Frontal cortex (tissue), 4 donors: ENCODE measurements around the gene TPPP. TPM values are rescaled to one million over a fixed set of nuclear protein-coding genes. Genes with fewer than 3 reads are reported as not detected.
"Not testable (repeated sequence)": the region's sequence is repeated elsewhere in the genome, so short reads cannot be mapped to it uniquely, and the experiment has no call there.

ENCODE experiments used
- DNase-seq, 2 donors: peaks; one replicate each; pipeline ENCODE4 v3.0.0; 2012; ENCODE audit warnings: low spot score in 2 of 2
- FAIRE-seq: peaks from 2 replicates; lab custom pipeline; 2012; peaks lifted over from hg19 to GRCh38; lab: Jason Lieb, UNC
- total RNA-seq: library from RNA; depleted of rRNA; stranded (reverse); fragments of >200 nt; gene quantifications from one replicate; pipeline ENCODE4 v1.2.3, GENCODE V29; 2014
- donor health status: control.
- donor health status: control.
- donor health status: control.

The TPPP gene
- total RNA-seq, 1 donor from 2014 or later, result 13.5 TPM

DNA sequence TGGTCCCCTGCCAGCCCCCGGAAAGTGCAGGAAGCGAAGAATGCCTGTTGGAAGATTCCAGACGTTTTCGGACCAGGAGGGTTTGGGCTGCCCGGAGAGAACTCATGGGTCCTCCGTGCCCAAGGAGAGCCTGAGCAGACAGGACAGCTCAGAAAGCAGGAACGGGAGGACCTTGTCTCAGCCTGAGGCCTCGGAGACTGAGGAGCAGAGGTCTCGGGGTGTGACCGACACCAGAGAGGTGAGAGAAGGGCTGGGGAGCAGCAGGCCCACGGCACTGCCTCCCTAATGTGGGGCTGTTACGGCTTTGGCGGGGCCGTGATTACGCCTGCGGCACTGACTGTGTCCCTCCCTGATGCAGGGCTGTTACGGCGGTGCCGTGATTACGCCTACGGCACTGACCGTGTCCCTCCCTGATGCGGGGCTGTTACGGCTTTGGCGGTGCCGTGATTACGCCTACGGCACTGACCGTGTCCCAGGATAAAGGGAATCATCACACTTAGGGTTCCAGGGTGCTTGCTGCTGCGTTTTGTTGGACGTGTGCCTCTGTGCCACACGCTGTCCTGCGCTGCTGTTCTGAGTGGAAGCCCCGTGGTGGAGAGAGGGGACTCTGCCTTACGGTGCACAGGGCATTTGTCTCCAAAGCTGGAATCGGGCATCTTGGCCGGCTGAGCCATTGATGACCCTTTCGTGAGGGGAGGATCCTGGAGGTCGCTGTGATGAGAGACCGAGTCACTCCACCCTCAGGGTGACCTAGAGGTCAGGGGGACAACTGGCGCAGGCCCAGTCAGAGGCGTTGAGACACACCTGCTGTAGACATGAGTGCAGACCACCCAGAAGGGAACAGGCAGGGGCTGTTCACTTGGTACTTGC is 55.3 kb downstream of the TPPP start:
- DNase-seq (no peak), FAIRE-seq (no peak)

DNA sequence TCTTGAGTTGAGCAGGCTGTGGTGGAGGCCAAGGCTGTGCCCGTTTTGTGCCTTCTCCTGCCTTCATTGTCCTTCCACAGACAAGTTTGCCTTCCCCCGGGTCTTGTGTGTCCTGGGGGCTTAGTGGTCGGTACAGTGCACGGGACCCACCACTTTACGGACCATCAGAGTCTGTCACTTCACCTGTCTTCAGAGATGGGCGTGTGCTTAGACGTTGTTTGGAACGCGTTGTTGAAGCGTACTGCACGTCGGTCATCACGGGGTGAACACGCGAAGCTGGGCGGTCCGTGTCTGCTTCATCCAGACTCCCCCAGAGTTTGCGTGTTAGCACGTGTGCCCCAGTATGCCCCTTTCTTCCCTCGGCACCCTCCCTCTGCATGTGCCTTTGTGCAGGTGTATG is 56.2 kb downstream of the TPPP start:
- DNase-seq (no peak), FAIRE-seq (no peak)

GRCh38 chr5:635306-636055 is 57.7 kb downstream of the TPPP start:
- no peak for DNase-seq

DNA sequence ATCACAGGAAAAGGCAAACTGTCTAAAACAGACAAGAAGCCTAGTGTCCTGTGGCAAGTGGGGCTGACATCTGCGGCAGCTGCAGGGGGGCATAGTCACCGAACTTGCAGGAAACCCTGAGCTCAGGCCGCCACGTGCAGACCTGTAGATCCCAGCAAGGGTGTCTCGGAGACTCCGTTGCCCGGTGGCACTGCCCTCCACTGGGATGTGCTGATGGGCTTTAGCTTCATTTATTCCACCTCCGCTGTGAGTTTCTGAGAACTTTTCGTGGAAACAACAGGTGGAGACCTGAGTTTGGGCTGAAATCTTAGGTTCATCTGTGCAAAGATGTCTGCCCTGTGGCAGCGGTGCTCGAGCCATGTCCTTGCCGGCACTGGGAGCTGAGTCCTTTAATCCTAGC is 59.0 kb downstream of the TPPP start:
- no peak for FAIRE-seq
- no peak for DNase-seq

More at GRCh38 chr5:635306-636055, 57.7 kb downstream of the TPPP start:
- no peak for FAIRE-seq

DNA sequence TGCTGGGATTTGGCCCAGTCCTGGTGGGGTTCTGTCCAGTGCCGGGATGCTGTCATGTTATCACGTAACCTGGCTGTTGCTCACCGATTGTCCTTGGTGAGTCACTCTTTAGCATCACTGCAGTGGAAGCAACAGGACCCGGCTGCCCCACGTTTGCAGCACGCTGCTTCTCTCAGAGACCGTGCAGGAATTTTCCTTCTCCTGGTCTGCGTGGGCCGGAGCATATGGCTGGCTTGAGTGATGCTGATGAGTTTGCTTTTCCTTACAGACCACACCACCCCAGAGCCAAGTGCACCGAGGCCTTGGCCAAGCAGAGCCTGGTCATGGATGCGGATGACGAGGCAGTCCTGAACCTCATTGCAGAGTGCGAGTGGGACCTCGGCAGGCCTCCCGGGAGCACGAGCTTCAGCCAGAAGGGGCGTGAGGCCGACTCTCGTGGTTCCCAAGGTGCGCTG is 59.6 kb downstream of the TPPP start:
- no peak for DNase-seq
- FAIRE-seq, result no peak

DNA sequence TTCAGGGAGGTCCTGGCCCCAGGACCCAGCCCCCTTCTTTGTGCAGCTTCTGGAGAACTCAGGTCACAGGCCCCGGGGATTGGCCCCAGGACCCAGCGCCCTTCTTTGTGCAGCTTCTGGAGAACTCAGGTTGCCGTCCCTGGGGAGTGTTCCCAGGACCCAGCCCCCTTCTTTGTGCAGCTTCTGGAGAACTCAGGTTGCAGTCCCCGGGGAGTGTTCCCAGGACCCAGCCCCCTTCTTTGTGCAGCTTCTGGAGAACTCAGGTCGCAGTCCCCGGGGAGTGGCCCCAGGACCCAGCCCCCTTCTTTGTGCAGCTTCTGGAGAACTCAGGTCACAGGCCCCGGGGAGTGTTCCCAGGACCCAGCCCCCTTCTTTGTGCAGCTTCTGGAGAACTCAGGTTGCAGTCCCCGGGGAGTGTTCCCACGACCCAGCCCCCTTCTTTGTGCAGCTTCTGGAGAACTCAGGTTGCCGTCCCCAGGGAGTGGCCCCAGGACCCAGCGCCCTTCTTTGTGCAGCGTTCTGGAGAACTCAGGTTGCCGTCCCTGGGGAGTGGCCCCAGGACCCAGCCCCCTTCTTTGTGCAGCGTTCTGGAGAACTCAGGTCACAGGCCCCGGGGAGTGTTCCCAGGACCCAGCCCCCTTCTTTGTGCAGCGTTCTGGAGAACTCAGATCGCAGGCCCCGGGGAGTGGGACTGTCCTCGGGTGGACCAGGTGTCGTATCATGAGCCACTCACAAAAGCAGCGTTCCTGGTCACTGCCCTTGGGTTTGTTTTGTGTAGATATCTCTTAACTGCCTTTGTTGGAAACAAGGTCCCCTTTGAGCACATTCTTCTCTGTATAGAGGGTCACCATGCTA is 64.6 kb downstream of the TPPP start:
- FAIRE-seq, result not testable (repeated sequence)

DNA sequence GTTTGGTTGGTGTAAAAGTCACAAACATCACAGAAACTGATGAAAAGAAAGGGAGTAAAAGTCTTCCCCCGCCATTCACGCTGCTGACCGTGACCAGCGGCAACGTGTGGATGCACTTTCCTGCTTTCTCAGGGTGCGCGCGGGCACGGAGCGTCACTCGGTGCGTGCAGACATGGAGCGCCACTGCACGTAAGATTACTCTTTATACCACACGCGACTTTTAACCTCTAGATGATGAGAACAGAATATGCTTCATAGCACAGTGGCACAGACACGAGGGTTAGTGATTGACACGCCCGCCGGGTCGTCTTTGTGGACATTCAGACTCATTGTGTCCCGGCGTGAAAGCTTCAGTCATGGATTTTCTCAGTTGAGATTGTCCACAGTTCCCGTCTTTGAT is 65.3 kb downstream of the TPPP start:
- DNase-seq (no peak), FAIRE-seq (no peak)

More for the DNA sequence above, 64.6 kb downstream of the TPPP start:
- not testable (repeated sequence) for DNase-seq

DNA sequence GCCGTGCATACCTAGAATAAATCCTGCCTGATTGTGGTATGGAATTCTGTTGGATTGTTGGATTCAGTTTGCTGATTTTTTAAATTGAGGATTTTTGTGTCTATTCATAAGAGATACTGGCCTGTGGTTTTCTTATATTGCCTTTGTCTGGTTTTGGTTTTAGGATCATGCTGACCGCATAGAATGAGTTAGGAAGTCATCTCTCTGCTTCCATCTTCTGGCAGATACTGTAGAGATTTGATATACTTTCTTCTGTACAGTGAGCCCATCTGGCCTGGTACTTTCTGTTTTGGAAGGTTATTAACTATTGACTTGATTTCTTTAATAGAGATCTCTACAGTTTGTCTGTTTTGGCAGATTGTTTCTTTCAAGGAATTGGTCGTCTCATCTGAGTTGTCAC is 66.3 kb downstream of the TPPP start:
- no peak for FAIRE-seq
- no peak for DNase-seq

GRCh38 chr5:625516-625915 is 67.6 kb downstream of the TPPP start:
- FAIRE-seq (no peak), DNase-seq (no peak)

DNA sequence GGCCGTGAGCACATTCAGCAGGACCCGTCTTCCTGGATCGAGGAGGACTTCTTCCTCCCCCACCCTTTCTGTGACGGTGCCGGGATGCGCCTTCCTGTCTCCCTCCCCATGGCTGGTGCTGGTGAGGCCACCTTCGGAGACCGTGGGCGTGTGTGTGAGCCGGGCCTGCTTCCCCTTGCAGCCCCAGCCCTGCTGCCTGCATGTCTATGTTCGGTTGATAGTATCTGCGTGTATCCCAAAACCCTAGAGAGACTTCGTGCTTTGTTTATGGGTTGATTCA is 68.3 kb downstream of the TPPP start:
- FAIRE-seq, result no peak

DNA sequence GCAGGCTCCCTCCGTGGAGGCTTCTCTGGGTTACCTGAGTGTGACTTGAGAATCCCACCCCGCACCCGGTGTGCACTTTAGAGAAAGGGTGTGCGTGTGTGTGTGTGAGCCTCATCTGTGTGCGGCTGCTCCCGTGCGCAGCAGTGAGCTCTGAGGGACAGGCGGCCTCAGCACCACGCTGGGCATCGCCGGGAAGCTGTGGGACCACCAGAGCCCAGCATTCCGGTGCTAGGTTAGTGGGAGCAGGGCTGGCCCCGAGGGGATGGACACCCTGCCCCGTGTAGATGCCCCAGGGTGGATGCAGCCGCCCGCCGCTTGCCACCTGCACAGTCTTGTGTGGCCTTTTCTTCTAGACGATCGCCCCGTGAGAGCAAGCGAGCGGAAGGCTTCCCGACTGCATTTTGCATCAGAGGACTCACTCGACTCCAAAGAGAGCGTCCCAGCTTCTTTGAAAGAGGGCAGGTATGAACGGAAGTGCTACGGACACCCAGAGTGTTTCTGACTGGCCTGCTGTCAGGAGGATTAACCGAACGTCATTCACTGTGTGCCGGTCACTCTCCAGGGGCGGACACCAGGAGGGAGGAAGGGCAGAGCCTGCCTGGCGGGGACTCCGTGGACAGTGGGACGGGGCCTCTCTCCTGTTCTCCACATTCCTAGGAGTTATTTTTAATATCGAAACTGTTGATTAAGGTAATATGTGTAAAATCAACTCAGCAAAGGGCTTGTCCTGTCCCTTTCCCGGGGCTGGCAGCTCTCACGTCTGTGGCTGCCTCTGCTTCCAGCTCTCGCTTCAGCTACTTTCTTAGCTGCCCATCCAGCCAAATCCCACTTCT is 68.8 kb downstream of the TPPP start:
- FAIRE-seq (no peak), DNase-seq (no peak)

More for the DNA sequence above, 68.3 kb downstream of the TPPP start:
- no peak for DNase-seq

- DNase-seq, result no peak
- no peak for FAIRE-seq
Measured at GRCh38 chr5:623531-623930, 69.6 kb downstream of the TPPP start.

- FAIRE-seq (no peak), DNase-seq (no peak)
Measured at GRCh38 chr5:622946-623522, 70.1 kb downstream of the TPPP start.

- no peak for FAIRE-seq
- no peak for DNase-seq
Measured at GRCh38 chr5:622359-622758, 70.8 kb downstream of the TPPP start.

- no peak for FAIRE-seq
- DNase-seq, result no peak
Measured at GRCh38 chr5:621341-621761, 71.8 kb downstream of the TPPP start.

DNA sequence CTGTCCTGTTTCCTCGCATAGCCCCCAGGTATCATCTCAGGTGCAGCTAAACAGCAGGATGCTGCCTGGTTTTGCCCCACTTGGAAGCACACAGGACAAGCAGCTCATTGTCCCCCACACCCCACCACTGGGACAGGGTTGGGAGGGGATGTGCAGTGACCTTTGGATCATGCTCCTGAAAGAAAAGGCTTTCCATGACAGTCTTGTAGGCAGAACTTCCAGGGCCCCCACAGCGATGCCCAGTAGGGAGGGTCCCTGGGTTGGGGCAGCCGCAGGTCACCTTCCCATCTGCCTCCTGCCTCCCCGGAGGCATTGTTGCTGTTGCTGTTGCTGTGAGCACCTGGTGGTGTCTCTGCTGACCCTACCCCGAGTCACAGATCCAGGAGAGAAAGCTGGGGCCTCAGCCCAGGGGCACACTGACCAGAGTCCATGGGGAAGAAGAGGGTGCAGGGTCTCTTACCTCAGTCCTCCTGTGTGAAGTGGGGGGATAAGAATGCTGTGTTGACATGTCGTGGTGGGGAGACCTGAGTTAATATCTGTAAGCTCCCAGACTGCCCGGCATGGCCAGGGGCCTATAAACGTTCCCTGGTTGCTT is 72.5 kb downstream of the TPPP start:
- DNase-seq (no peak), FAIRE-seq (no peak)

DNA sequence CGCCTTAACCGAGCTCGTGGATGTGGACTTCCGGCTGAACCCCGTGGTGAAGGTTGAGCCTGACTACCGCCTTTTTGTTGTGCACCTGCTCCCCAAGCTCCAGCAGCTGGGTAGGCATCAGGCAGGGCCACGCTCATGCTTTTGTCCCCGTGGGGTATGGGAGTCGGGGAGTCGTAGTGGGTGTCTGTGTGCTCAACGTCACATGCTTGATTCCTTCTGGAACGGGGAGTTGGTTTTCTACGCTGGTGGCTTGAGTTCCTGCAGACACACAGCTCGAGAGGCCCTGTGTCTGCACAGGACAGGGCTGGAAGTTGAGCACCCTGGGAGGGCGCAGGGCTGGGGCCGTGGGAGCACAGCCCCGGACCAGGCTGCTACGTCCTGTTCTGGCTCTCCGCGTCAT is 73.0 kb downstream of the TPPP start:
- DNase-seq (no peak), FAIRE-seq (no peak)

- DNase-seq, result no peak
- FAIRE-seq, result no peak
Measured at GRCh38 chr5:619444-619843, 73.7 kb downstream of the TPPP start.

DNA sequence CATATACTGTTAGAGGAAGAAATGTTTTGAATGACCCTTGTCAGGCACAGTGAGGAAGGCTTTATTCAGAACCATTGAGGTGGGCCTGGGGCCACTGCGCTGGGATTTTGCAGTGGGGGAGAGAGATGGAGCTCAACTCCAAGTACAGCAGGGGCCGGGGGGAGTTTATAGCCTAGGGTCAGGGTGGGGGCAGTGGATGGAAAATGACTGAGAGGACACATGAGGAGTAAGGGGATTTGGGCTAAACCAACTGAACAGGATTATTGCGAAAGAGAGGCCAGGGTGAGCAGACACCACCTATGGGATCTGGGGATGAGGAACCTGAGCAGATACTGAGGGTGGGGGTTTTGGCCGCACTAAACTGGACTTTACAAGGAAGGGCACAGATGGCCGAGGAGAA is 74.7 kb downstream of the TPPP start:
- FAIRE-seq (no peak), DNase-seq (no peak)
